WTC11 (cell line): ENCODE results near the gene TMEM181.

Experiments
- ATF1 ChIP-seq: sonication (generic); formaldehyde crosslinking; IDR thresholded peaks from 2 replicates; pipeline ENCODE4 v1.8.1; 2023; ENCODE audit warnings: mild to moderate bottlenecking, moderate library complexity, missing genetic modification reagents
- CREB1 ChIP-seq: sonication (generic); formaldehyde crosslinking; IDR thresholded peaks from 2 replicates; pipeline ENCODE4 v1.8.0; 2023; ENCODE audit warnings: mild to moderate bottlenecking, missing genetic modification reagents
- ELF4 ChIP-seq: sonication (generic); formaldehyde crosslinking; IDR thresholded peaks from 2 replicates; pipeline ENCODE4 v1.8.1; 2022; ENCODE audit warnings: low read depth, mild to moderate bottlenecking, moderate library complexity, missing genetic modification reagents
- JUN ChIP-seq: sonication (generic); formaldehyde crosslinking; IDR thresholded peaks from 2 replicates; pipeline ENCODE4 v1.8.0; 2023; ENCODE audit warnings: mild to moderate bottlenecking, missing genetic modification reagents
- MAX ChIP-seq: sonication (generic); formaldehyde crosslinking; IDR thresholded peaks from 2 replicates; pipeline ENCODE4 v1.8.0; 2022; ENCODE audit warnings: mild to moderate bottlenecking, missing genetic modification reagents
- PREB ChIP-seq: sonication (generic); formaldehyde crosslinking; IDR thresholded peaks from 2 replicates; pipeline ENCODE4 v1.8.1; 2022; ENCODE audit warnings: mild to moderate bottlenecking, missing genetic modification reagents, moderate library complexity, borderline replicate concordance
- STAT6 ChIP-seq: sonication (generic); formaldehyde crosslinking; conservative IDR thresholded peaks from 2 replicates; pipeline ENCODE4 v1.8.1; 2023; ENCODE audit warnings: mild to moderate bottlenecking, low read depth, missing genetic modification reagents, moderate library complexity
- USF2 ChIP-seq: sonication (generic); formaldehyde crosslinking; IDR thresholded peaks from 2 replicates; pipeline ENCODE4 v1.8.1; 2023; ENCODE audit warnings: mild to moderate bottlenecking, missing genetic modification reagents, moderate library complexity
- ZBTB21 ChIP-seq: sonication (generic); formaldehyde crosslinking; IDR thresholded peaks from 2 replicates; pipeline ENCODE4 v1.8.1; 2023; ENCODE audit warnings: mild to moderate bottlenecking, missing genetic modification reagents, borderline replicate concordance
- ZNF138 ChIP-seq: sonication (generic); formaldehyde crosslinking; conservative IDR thresholded peaks from 2 replicates; pipeline ENCODE4 v1.8.1; 2022; ENCODE audit warnings: mild to moderate bottlenecking, moderate library complexity, missing genetic modification reagents
- ZNF263 ChIP-seq: sonication (generic); formaldehyde crosslinking; IDR thresholded peaks from 2 replicates; pipeline ENCODE4 v1.8.1; 2022; ENCODE audit warnings: low read depth, mild to moderate bottlenecking, moderate library complexity, missing genetic modification reagents
- TF ChIP-seq, protein P1 (sequence below): fragments of 200-600 bp; IDR thresholded peaks from 2 replicates; pipeline ENCODE4 v1.8.0; 2022; ENCODE audit warnings: antibody characterized with exemption
- TF ChIP-seq, protein P2 (sequence below): sonication (generic); formaldehyde crosslinking; IDR thresholded peaks from 2 replicates; pipeline ENCODE4 v1.8.1; 2022; ENCODE audit warnings: low read depth, mild to moderate bottlenecking, moderate library complexity, missing genetic modification reagents, borderline replicate concordance

GRCh38 chr6:158654960-158655489 is 95.1 kb downstream of the TMEM181 start:
- TF ChIP-seq, protein P1, sequence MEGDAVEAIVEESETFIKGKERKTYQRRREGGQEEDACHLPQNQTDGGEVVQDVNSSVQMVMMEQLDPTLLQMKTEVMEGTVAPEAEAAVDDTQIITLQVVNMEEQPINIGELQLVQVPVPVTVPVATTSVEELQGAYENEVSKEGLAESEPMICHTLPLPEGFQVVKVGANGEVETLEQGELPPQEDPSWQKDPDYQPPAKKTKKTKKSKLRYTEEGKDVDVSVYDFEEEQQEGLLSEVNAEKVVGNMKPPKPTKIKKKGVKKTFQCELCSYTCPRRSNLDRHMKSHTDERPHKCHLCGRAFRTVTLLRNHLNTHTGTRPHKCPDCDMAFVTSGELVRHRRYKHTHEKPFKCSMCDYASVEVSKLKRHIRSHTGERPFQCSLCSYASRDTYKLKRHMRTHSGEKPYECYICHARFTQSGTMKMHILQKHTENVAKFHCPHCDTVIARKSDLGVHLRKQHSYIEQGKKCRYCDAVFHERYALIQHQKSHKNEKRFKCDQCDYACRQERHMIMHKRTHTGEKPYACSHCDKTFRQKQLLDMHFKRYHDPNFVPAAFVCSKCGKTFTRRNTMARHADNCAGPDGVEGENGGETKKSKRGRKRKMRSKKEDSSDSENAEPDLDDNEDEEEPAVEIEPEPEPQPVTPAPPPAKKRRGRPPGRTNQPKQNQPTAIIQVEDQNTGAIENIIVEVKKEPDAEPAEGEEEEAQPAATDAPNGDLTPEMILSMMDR, result no peak
- TF ChIP-seq CREB1, result no peak
- TF ChIP-seq ZBTB21 (CRISPR knock-in tag), result no peak
- TF ChIP-seq ATF1 (CRISPR knock-in tag), result no peak
- TF ChIP-seq USF2 (CRISPR knock-in tag), result no peak
- TF ChIP-seq, protein P2, sequence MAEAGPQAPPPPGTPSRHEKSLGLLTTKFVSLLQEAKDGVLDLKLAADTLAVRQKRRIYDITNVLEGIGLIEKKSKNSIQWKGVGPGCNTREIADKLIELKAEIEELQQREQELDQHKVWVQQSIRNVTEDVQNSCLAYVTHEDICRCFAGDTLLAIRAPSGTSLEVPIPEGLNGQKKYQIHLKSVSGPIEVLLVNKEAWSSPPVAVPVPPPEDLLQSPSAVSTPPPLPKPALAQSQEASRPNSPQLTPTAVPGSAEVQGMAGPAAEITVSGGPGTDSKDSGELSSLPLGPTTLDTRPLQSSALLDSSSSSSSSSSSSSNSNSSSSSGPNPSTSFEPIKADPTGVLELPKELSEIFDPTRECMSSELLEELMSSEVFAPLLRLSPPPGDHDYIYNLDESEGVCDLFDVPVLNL (CRISPR knock-in tag), result no peak
- no peak for TF ChIP-seq ZNF138 (CRISPR knock-in tag)
- no peak for TF ChIP-seq ZNF263 (CRISPR knock-in tag)
- no peak for TF ChIP-seq MAX (CRISPR knock-in tag)
- TF ChIP-seq JUN (CRISPR knock-in tag), result no peak
- no peak for TF ChIP-seq STAT6 (CRISPR knock-in tag)
- TF ChIP-seq ELF4 (CRISPR knock-in tag), result no peak
- no peak for TF ChIP-seq PREB (CRISPR knock-in tag)
